Right kidney (tissue), 1 donor: ENCODE data around the gene MEI4.

Experiments used
- DNase-seq: peaks from one replicate; pipeline ENCODE4 v3.0.0-alpha.2; 2016

MEI4 gene

GRCh38 chr6:77965449-77965848 lies 312.6 kb downstream of the MEI4 start:
- DNase-seq = no peak

DNA sequence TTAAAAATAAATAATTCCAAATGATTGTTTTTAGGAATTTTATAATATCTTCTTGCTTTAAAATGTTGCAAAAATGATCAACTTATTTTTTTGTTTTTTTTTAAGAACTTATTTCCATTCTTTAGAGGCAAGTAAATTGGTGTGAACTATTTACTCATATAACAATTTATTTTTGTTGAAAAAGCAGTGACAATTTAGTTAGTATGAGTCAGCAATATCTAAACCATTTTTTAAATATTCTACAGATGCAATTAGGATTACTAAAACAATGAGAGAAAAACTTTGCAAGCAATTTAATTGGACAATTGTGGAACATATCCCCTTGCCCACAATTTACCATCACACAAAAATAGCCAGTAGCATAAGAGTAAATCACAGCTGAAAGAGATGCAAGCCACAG lies 319.5 kb downstream of the MEI4 start:
- no peak for DNase-seq
